GM12878 (cell line): Measurements from ENCODE around the gene S100A3. TPM values are rescaled to one million over a fixed set of nuclear protein-coding genes. Genes with fewer than 3 reads are reported as not detected.

ENCODE experiments used
- ATAC-seq: fragments of 200-7000 bp; cut with Tn5 transposase; 3 replicates; pipeline ENCODE4 v1.9.1; 2020; ENCODE audit warnings: mild to moderate bottlenecking, moderate library complexity
- BruUV-seq: library from RNA; stranded (reverse); fragments of 400-500 nt; replicated peaks from 2 replicates; lab custom pipeline; 2021; lab: Mats Ljungman, UMichigan
- CTCF ChIA-PET: fragments of 300-600 bp; sonication (Branson Sonifier 250); formaldehyde crosslinking; extraction: SDS; loops from one replicate; lab custom pipeline; 2021; ENCODE audit warnings: inconsistent platforms; lab: Yijun Ruan, JAX
- POLR2A ChIA-PET: fragments of 350-600 bp; formaldehyde crosslinking; extraction: SDS; loops from one replicate; lab custom pipeline; 2021; ENCODE audit warnings: inconsistent platforms; lab: Charles Lee
- RAD21 ChIA-PET: fragments of 300-600 bp; sonication (Branson Sonifier 250); formaldehyde crosslinking; loops from one replicate; lab custom pipeline; 2023; ENCODE audit warnings: antibody characterized with exemption; ENCODE audit not compliant: unreplicated experiment; lab: Charles Lee
- SMC1A ChIA-PET: fragments of 300-600 bp; sonication (Branson Sonifier 250); formaldehyde crosslinking; loops from one replicate; lab custom pipeline; 2023; ENCODE audit not compliant: unreplicated experiment, uncharacterized antibody; lab: Charles Lee
- DNase-seq: peaks from one replicate; pipeline ENCODE4 v3.0.0-alpha.2; 2011; ENCODE audit warnings: low read depth, low spot score
- FAIRE-seq: peaks from 3 replicates; lab custom pipeline; 2011; peaks lifted over from hg19 to GRCh38; lab: Jason Lieb, UNC
- H2AFZ ChIP-seq: 2 replicates; pipeline ENCODE4 v1.6.0; 2011; ENCODE audit warnings: low read depth, low read length, control low read depth; ENCODE audit not compliant: control insufficient read depth
- H3K27ac ChIP-seq: 2 replicates; pipeline ENCODE4 v1.5.1; 2011; ENCODE audit warnings: control low read depth; ENCODE audit not compliant: control insufficient read depth, insufficient read depth
- H3K27me3 ChIP-seq, 2 experiments: replicated peaks in 1 of 2; 2 replicates each; pipeline versions ENCODE4 v1.6.0 to v1.6.1; 2011; ENCODE audit warnings: low read length in 1 of 2; ENCODE audit not compliant: control insufficient read depth in 2 of 2, insufficient read depth in 2 of 2
- H3K36me3 ChIP-seq, 2 experiments: 2 replicates each; pipeline ENCODE4 v1.5.1; 2011; ENCODE audit warnings: low read length in 1 of 2; ENCODE audit not compliant: control insufficient read depth in 2 of 2, insufficient read depth in 2 of 2
- H3K4me1 ChIP-seq: 2 replicates; pipeline ENCODE4 v1.6.1; 2011; ENCODE audit warnings: mild to moderate bottlenecking, low read length, moderate library complexity, mixed read lengths; ENCODE audit not compliant: control insufficient read depth, insufficient read depth
- H3K4me2 ChIP-seq: 2 replicates; pipeline ENCODE4 v1.6.0; 2011; ENCODE audit warnings: control low read depth; ENCODE audit not compliant: control insufficient read depth, insufficient read depth
- H3K4me3 ChIP-seq: fragments of 200-600 bp; sonication (generic); 2 replicates; pipeline ENCODE4 v1.5.1; 2016
- H3K79me2 ChIP-seq: 2 replicates; pipeline ENCODE4 v1.6.0; 2011; ENCODE audit warnings: low read length; ENCODE audit not compliant: control insufficient read depth, insufficient read depth
- H3K9ac ChIP-seq: 2 replicates; pipeline ENCODE4 v1.8.0; 2011; ENCODE audit warnings: low read length, control low read depth, mixed read lengths; ENCODE audit not compliant: control insufficient read depth, insufficient read depth
- H3K9me3 ChIP-seq: replicated peaks from 3 replicates; pipeline ENCODE4 v1.5.1; 2011; ENCODE audit warnings: mild to moderate bottlenecking, low read length; ENCODE audit not compliant: control insufficient read depth, insufficient read depth
- H4K20me1 ChIP-seq: 2 replicates; pipeline ENCODE4 v1.6.0; 2011; ENCODE audit not compliant: control insufficient read depth, insufficient read depth
- ATF2 ChIP-seq: IDR thresholded peaks from 2 replicates; pipeline ENCODE4 v1.6.1; 2012; ENCODE audit warnings: low read length, inconsistent platforms
- GABPA ChIP-seq: IDR thresholded peaks from 2 replicates; pipeline ENCODE4 v1.6.1; 2014; ENCODE audit warnings: antibody characterized with exemption, low read depth, mild to moderate bottlenecking, inconsistent platforms
- HSF1 ChIP-seq: fragments of 150-350 bp; IDR thresholded peaks from 2 replicates; pipeline ENCODE4 v1.6.1; 2014; ENCODE audit warnings: mild to moderate bottlenecking, low read depth, low read length
- MAX ChIP-seq: IDR thresholded peaks from 2 replicates; pipeline ENCODE4 v1.6.1; 2012; ENCODE audit warnings: low read depth, low read length, improper control_type of control experiment
- MTA3 ChIP-seq: IDR thresholded peaks from 2 replicates; pipeline ENCODE4 v1.6.1; 2012; ENCODE audit warnings: low read length, inconsistent platforms, borderline replicate concordance
- NFYA ChIP-seq: IDR thresholded peaks from 2 replicates; pipeline ENCODE4 v1.6.1; 2011; ENCODE audit warnings: low read depth, mild to moderate bottlenecking, low read length, improper control_type of control experiment, borderline replicate concordance
- NR2F1 ChIP-seq: fragments of 450-650 bp; conservative IDR thresholded peaks from 2 replicates; pipeline ENCODE4 v1.6.1; 2017; ENCODE audit warnings: mild to moderate bottlenecking
- NRF1 ChIP-seq: conservative IDR thresholded peaks from 2 replicates; pipeline ENCODE4 v1.6.1; 2011; ENCODE audit warnings: mild to moderate bottlenecking, low read depth, low read length, improper control_type of control experiment
- PML ChIP-seq: IDR thresholded peaks from 2 replicates; pipeline ENCODE4 v1.6.1; 2012; ENCODE audit warnings: low read length, inconsistent platforms
- PRDM15 ChIP-seq: fragments of 450-650 bp; formaldehyde crosslinking; IDR thresholded peaks from 2 replicates; pipeline ENCODE4 v1.4.0; 2020; ENCODE audit warnings: mild to moderate bottlenecking, moderate library complexity
- TBL1XR1 ChIP-seq: IDR thresholded peaks from 2 replicates; pipeline ENCODE4 v1.6.1; 2012; ENCODE audit warnings: low read depth, low read length, improper control_type of control experiment
- USF2 ChIP-seq: IDR thresholded peaks from 2 replicates; pipeline ENCODE4 v1.6.1; 2011; ENCODE audit warnings: low read depth, low read length, improper control_type of control experiment, borderline replicate concordance
- YY1 ChIP-seq: IDR thresholded peaks from 2 replicates; pipeline ENCODE4 v1.6.1; 2011; ENCODE audit warnings: low read depth, mild to moderate bottlenecking, low read length
- WGBS: methylation state at CpG from one replicate; pipeline ENCODE4 v1.1.6; 2016; ENCODE audit warnings: low lambda C conversion rate; ENCODE audit not compliant: insufficient replicate concordance, insufficient coverage; ENCODE audit errors: missing lambda C conversion rate; 5-methylcytosine and 5-hydroxymethylcytosine counted together
- in situ Hi-C: fragments of 300-500 bp; cut with MboI; formaldehyde crosslinking; loops from 9 replicates; pipeline ENCODE4 v1.14.3; 2018; ENCODE audit warnings: mixed read lengths
- intact Hi-C: fragments of 100-400 bp; cut with micrococcal nuclease; formaldehyde crosslinking; loops from one replicate; pipeline ENCODE4 v1.14.2; 2022; ENCODE audit not compliant: unreplicated experiment
- polyA plus RNA-seq, 11 experiments: library from polyadenylated mRNA; depleted of rRNA in 4 of 11; unstranded in 6 of 11; stranded (reverse) in 5 of 11; fragments of >200 nt; fragmentation: Nextera tagmentation in 4 of 11; fragmentation: Illumina TruSeq in 1 of 11; extraction: Ambion mirVana in 4 of 11; extraction: Trizol in 1 of 11; gene quantifications; 1 replicate in 1 of 11; 2 replicates in 10 of 11; pipeline versions ENCODE4 v1.2.1 to v1.2.3, GENCODE V29; 2011 to 2016; ENCODE audit warnings: inconsistent platforms in 2 of 11, missing spikeins in 2 of 11, low read depth in 1 of 11
- total RNA-seq, 4 experiments: library from RNA; depleted of rRNA in 3 of 4; stranded (reverse); fragments of >200 nt in 3 of 4; fragmentation: Illumina TruSeq in 1 of 4; extraction: Trizol in 1 of 4; gene quantifications; 2 replicates each; pipeline versions ENCODE4 v1.2.1 to v1.2.3, GENCODE V29; 2013 to 2021

The S100A3 gene
- total and polyA plus RNA-seq, 10 of the 15 experiments (the other 5 are each of a cell fraction or from before 2014, with no cell fraction given), result 0.32 to 0.45 TPM; not detected in 8

- Histone ChIP-seq H4K20me1 (no peaks in the 10 kb centered on the region), H2AFZ (peak overlapping the region; percentile 96), H3K9ac (peak overlapping the region; percentile 67), H3K36me3 (no peaks in the 10 kb centered on the region), H3K4me3 (peak overlapping the region; percentile 67), H3K79me2 (no peaks in the 10 kb centered on the region; the same call in 1 of the 2 replicates), H3K9me3 (no peaks in the 10 kb centered on the region), H3K27me3 (no peaks in the 10 kb centered on the region), H3K27ac (no peak overlapping the region; the same call in 1 of the 2 replicates), H3K4me2 (peak overlapping the region; percentile 99), H3K4me1 (peaks cover 20% of the 10 kb centered on the region)
- BruUV-seq, result no TSS peak
- ChIA-PET RAD21 (interaction anchor here (0.8 to 6.4 kb wide), 12 partner anchors 9 to 199 kb away, joined by 3 to 74 read pairs (median 6); partner anchors contain the start of genes CHTOP, S100A2 and S100A4), CTCF (interaction anchor here (0.9 to 8.6 kb wide), 9 partner anchors 8 to 451 kb away, joined by 3 to 216 read pairs (median 7); partner anchors contain the start of genes CHTOP, RAB13, S100A13 and S100A2), POLR2A (interaction anchor here (0.8 to 3.2 kb wide), 10 partner anchors 9 to 207 kb away, joined by 3 to 29 read pairs (median 6); partner anchors contain the start of genes CHTOP, S100A2 and S100A4), SMC1A (interaction anchor here (1.4 to 5.6 kb wide), 9 partner anchors 8 to 190 kb away, joined by 4 to 72 read pairs (median 10); partner anchors contain the start of genes S100A2 and S100A4)
- ATAC-seq (peak; percentile 79), FAIRE-seq (peak; percentile 47), DNase-seq (no peak)
- in situ Hi-C loops, result no loop called here
- WGBS, result 2% methylated on average over 22 of the region's 38 CpGs
- intact Hi-C loops, result no loop called here
- TF ChIP-seq USF2 (peak; percentile 37), MAX (peak; percentile 69), NRF1 (0 out of 2 replicates have a peak, but pooled peaks have one; percentile 22), TBL1XR1 (no peak), HSF1 (no peak), NR2F1 (peak; percentile 76), GABPA (no peak), PRDM15 (CRISPR knock-in tag) (no peak), NFYA (no peak), MTA3 (no peak), ATF2 (no peak), YY1 (no peak), PML (no peak)
Measured at GRCh38 chr1:153536012-153536670, 12.9 kb downstream of the S100A3 start.
